PC-9 (cell line): ENCODE data around the gene TMEM74B. TPM values are rescaled to one million over a fixed set of nuclear protein-coding genes. Genes with fewer than 3 reads are reported as not detected.
"Not testable (repeated sequence)": the region's sequence is repeated elsewhere in the genome, so short reads cannot be mapped to it uniquely, and the experiment has no call there.

ENCODE experiments used
- BruUV-seq: library from RNA; stranded (reverse); fragments of 400-500 nt; replicated peaks from 2 replicates; lab custom pipeline; 2021; lab: Mats Ljungman, UMichigan
- CTCF ChIA-PET: fragments of 300-600 bp; sonication (Branson Sonifier 250); formaldehyde crosslinking; loops from one replicate; lab custom pipeline; 2022; ENCODE audit warnings: antibody characterized with exemption; lab: Charles Lee
- POLR2A ChIA-PET: fragments of 300-600 bp; sonication (Branson Sonifier 250); formaldehyde crosslinking; loops from one replicate; lab custom pipeline; 2022; ENCODE audit warnings: antibody characterized with exemption; ENCODE audit not compliant: unreplicated experiment; lab: Charles Lee
- DNase-seq, 2 experiments: peaks; one replicate each; pipeline versions ENCODE4 v3.0.0 to v3.0.0-alpha.2; 2015 to 2022; ENCODE audit warnings: mixed read lengths in 1 of 2
- H2AFZ ChIP-seq: fragments of 200-600 bp; sonication (generic); 2 replicates; pipeline ENCODE4 v1.8.1; 2017; ENCODE audit warnings: antibody characterized with exemption
- H3F3A ChIP-seq: fragments of 200-600 bp; sonication (generic); 2 replicates; pipeline ENCODE4 v1.8.1; 2017; ENCODE audit warnings: antibody characterized with exemption, mild to moderate bottlenecking, low read depth; ENCODE audit not compliant: insufficient read depth
- H3K27ac ChIP-seq: fragments of 200-600 bp; sonication (generic); 2 replicates; pipeline ENCODE4 v1.6.1; 2016; ENCODE audit warnings: mixed run types
- H3K27me3 ChIP-seq: fragments of 200-600 bp; sonication (generic); 2 replicates; pipeline ENCODE4 v1.6.1; 2016; ENCODE audit warnings: low read depth, mixed run types; ENCODE audit not compliant: insufficient read depth
- H3K36me3 ChIP-seq: fragments of 200-600 bp; sonication (generic); 2 replicates; pipeline ENCODE4 v1.6.1; 2016; ENCODE audit warnings: low read depth, mixed run types
- H3K4me1 ChIP-seq: fragments of 200-600 bp; sonication (generic); replicated peaks from 2 replicates; pipeline ENCODE4 v1.6.1; 2016; ENCODE audit warnings: mixed run types; ENCODE audit not compliant: insufficient read depth
- H3K4me2 ChIP-seq: fragments of 200-600 bp; sonication (generic); 2 replicates; pipeline ENCODE4 v1.6.1; 2017; ENCODE audit warnings: mixed run types
- H3K4me3 ChIP-seq: fragments of 200-600 bp; sonication (generic); 2 replicates; pipeline ENCODE4 v1.6.1; 2016; ENCODE audit warnings: mixed run types
- H3K79me2 ChIP-seq: fragments of 200-600 bp; sonication (generic); 2 replicates; pipeline ENCODE4 v1.6.1; 2017; ENCODE audit warnings: low read depth, mixed run types
- H3K9me2 ChIP-seq: fragments of 200-600 bp; sonication (generic); 2 replicates; pipeline ENCODE4 v1.8.1; 2017; ENCODE audit warnings: mild to moderate bottlenecking; ENCODE audit not compliant: insufficient read depth
- H3K9me3 ChIP-seq: fragments of 200-600 bp; sonication (generic); 2 replicates; pipeline ENCODE4 v1.8.1; 2016; ENCODE audit warnings: low read depth; ENCODE audit not compliant: insufficient read depth
- H4K20me1 ChIP-seq: fragments of 200-600 bp; sonication (generic); 2 replicates; pipeline ENCODE4 v1.8.1; 2017; ENCODE audit not compliant: insufficient read depth
- CTCF ChIP-seq: fragments of 200-600 bp; sonication (generic); conservative IDR thresholded peaks from 2 replicates; pipeline ENCODE4 v1.6.1; 2017; ENCODE audit warnings: mixed run types, antibody characterized with exemption, mild to moderate bottlenecking, moderate library complexity
- EZH2 ChIP-seq: fragments of 200-600 bp; sonication (generic); IDR thresholded peaks from 2 replicates; pipeline ENCODE4 v1.8.0; 2017; ENCODE audit warnings: antibody characterized with exemption, low read depth
- intact Hi-C: fragments of 100-400 bp; cut with micrococcal nuclease; formaldehyde crosslinking; loops from one replicate; pipeline ENCODE4 v1.10.0; 2022; ENCODE audit not compliant: unreplicated experiment
- total RNA-seq: library from RNA; stranded (reverse); gene quantifications from 2 replicates; pipeline ENCODE4 v1.2.3, GENCODE V29; 2021

Gene TMEM74B
- total RNA-seq, 1 experiment from 2014 or later, result 0.44 TPM

GRCh38 chr20:1216527-1217427, 32.0 kb upstream of the TMEM74B start:
- POLR2A ChIA-PET, H3K27ac ChIP-seq, H2AFZ ChIP-seq, H3K9me3 ChIP-seq, H3K4me3 ChIP-seq, H4K20me1 ChIP-seq, H3K4me1 ChIP-seq, H3K36me3 ChIP-seq, H3F3A ChIP-seq, DNase-seq, intact Hi-C loops, H3K9me2 ChIP-seq, BruUV-seq, CTCF ChIA-PET, H3K4me2 ChIP-seq, H3K79me2 ChIP-seq: not testable (repeated sequence)
- H3K27me3 ChIP-seq, result peaks cover 59% of the 10 kb centered on the region

- no TSS peak for BruUV-seq
- no peak overlapping the region for H3K4me3 ChIP-seq
- no peak overlapping the region for H3K4me2 ChIP-seq
- H3K79me2 ChIP-seq, result no peaks in the 10 kb centered on the region
- no peaks in the 10 kb centered on the region for H3K4me1 ChIP-seq
- DNase-seq, result no peak
- H3K36me3 ChIP-seq, result no peaks in the 10 kb centered on the region
- no peaks in the 10 kb centered on the region for H4K20me1 ChIP-seq
- H3K9me2 ChIP-seq, result no peaks in the 10 kb centered on the region
- H2AFZ ChIP-seq, result no peak overlapping the region
- no peaks in the 10 kb centered on the region for H3F3A ChIP-seq
- ChIA-PET POLR2A (no interaction called here), CTCF (no interaction called here)
- TF ChIP-seq CTCF, result no peak
- TF ChIP-seq EZH2, result no peak
- peaks cover 65% of the 10 kb centered on the region for H3K27me3 ChIP-seq
- intact Hi-C loops, result no loop called here
- no peaks in the 10 kb centered on the region for H3K9me3 ChIP-seq
- H3K27ac ChIP-seq, result no peak overlapping the region
Measured at GRCh38 chr20:1215386-1216170, 30.8 kb upstream of the TMEM74B start.

GRCh38 chr20:1214838-1215261, 30.1 kb upstream of the TMEM74B start:
- DNase-seq, result no peak
- H3K79me2 ChIP-seq, result no peaks in the 10 kb centered on the region
- no peaks in the 10 kb centered on the region for H3K9me3 ChIP-seq
- intact Hi-C loops, result loop anchor here (5.0 kb wide), 1 partner anchor 258 kb away; no protein-coding TSS in a partner anchor
- H3K27ac ChIP-seq, result no peak overlapping the region
- H3K4me2 ChIP-seq, result no peak overlapping the region
- peaks cover 68% of the 10 kb centered on the region for H3K27me3 ChIP-seq
- H4K20me1 ChIP-seq, result no peaks in the 10 kb centered on the region
- ChIA-PET CTCF (no interaction called here), POLR2A (no interaction called here)
- H3F3A ChIP-seq, result no peaks in the 10 kb centered on the region
- H3K4me1 ChIP-seq, result no peaks in the 10 kb centered on the region
- H3K36me3 ChIP-seq, result no peaks in the 10 kb centered on the region
- no peak overlapping the region for H2AFZ ChIP-seq
- BruUV-seq, result no TSS peak
- no peak overlapping the region for H3K4me3 ChIP-seq
- TF ChIP-seq CTCF (no peak), EZH2 (no peak)
- H3K9me2 ChIP-seq, result no peaks in the 10 kb centered on the region
